Fibroblast of skin of left quadriceps (primary cell): ENCODE measurements around the gene NSF.
"Not testable (repeated sequence)": the region's sequence is repeated elsewhere in the genome, so short reads cannot be mapped to it uniquely, and the experiment has no call there.

Experiments
- DNase-seq, 2 experiments: peaks; one replicate each; pipeline ENCODE4 v3.0.0-alpha.2; 2013; ENCODE audit warnings: low read depth in 2 of 2

The NSF gene

DNA sequence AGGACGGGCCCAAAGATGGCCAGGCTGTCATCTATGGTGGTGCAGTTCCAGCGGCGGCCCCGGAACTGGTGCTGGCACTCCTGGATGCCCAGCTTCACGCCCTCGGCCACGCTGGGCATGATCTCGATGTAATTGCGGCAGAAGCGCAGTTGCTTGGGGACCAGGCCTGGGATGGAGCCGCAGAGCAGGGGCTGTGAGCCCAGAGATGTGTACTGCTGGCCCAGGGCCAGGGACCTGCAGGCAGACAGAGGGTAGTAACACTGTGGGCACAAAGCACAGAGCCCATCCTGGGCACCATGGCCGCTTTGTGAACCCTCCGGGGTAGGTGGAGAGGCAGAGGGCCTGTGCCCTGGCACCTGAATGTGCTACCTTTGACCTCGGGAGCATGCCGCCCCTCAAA is 183.2 kb downstream of the NSF start:
- DNase-seq, result no peak

DNA sequence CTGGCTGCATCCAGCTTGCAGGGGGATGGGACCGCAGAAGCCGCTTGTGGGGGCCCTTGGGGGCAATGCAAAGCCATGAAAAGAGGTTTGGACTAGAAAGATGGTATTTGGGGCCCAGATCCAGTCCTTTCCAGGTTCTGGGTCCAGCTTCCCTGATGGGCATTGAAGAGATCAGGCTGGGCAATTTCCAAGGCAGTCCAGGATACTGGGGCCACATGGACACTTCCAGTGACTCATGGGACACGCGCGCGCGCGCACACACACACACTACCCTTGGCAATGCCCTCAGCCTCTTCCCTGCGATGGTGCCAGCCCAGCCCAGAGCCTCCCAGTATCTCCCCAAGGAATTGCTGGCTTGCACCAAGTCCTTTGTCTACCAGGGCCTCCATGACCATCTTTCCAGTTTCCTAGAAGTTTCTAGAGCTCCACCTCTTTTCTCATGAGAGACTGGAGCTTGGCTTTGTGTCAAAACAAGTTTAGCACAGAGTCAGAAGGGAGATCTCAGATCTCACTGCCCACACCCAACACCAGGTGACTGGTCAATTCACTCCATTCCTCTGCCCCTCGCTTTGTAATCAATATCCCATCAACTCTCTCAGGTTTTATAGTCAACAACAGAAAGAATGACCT is 183.8 kb downstream of the NSF start:
- no peak for DNase-seq

DNA sequence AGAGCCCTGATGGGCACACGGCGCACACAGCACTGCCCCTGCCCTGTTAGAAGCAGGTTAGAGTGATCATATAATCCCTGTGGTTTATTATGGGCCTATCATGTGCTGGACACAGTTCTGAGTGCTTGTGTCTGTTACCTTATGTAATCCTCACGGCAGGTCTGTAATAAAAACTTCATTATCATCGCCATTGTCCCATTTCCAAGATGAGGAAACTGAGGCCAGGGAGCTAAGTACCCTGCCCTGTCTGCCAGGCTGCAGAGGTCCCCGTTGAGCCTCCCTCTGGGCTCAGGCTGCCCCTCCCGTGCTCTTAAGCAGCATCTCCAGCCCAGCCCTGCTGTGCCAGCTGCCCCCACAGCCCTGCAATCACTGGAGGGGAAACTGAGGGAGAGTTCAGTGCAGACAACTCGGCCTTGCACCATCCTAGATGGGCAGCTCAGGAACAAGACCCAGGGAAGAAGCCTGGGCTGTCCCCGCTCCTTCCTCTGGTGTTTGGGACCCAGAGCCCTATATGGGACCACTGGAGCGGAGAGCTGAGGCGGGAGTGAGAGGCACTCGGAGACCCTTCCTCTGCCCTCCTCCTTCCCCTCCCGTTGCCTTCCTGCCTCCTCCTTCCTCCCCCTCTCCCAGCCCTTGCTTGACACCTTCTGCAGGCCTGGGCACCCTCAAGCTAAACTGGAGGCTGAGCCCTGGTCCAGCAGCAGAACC is 186.0 kb downstream of the NSF start:
- DNase-seq, result no peak

DNA sequence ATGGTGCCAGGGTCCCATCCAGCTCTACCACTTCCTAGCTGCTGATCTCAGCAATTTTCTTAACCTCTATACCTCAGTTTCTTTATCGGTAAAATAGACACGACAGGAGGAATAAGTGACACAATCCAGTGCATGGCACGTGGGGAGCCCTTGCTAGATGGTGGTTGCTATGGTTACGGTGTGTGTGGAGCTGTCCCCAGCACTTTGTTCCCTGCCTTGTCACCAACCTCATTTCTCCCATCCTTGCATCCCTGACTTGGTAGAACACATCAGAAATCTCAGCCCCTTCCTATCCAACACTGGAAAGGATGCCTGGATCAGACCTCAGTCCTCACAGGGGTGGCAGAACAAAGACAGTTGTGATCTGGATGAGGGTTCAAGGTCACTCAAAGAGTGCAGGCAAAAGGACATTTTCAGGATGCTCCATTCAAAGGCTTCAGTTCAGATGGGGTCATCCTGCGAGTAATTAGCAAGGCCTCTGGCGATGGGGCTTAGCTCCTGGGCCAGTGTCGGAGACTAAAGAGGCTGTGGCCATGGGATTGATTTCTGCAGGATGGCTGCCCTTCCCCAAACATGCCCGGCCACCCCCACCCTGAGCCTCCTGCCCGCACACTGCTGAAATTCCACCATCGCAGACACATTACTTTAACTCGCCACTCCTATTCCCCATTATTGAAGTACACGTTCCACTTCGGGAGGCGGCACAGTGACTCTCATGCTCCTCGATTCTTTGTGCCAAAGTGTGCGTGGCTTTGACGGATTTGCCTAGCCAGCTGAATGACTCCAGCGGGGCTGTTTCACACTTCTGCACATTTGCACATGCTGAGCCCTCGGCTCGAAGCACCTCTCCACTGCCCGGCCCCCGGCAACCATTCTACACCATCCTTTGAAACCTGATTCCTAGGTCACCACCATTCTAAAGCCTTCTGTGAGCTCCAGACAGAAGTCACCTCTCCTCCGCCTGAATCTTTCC is 187.8 kb downstream of the NSF start:
- no peak for DNase-seq

DNA sequence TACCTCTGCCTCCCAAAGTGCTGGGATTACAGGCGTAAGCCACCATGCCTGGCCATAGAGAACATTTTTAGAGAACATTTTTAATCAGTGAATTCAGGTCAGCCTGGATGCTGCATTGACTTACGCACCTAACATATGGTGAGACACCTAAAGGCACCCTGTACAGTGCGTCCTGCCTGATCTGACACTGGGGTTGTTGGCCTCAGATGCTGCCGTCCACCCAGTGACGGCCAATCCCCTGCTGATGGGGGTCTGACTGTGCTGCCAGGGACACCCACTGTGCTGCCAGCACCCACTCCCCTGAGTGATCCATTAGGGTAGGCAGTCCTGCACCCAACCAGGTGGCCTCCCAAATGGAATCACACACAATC is 189.5 kb downstream of the NSF start:
- DNase-seq, result no peak

DNA sequence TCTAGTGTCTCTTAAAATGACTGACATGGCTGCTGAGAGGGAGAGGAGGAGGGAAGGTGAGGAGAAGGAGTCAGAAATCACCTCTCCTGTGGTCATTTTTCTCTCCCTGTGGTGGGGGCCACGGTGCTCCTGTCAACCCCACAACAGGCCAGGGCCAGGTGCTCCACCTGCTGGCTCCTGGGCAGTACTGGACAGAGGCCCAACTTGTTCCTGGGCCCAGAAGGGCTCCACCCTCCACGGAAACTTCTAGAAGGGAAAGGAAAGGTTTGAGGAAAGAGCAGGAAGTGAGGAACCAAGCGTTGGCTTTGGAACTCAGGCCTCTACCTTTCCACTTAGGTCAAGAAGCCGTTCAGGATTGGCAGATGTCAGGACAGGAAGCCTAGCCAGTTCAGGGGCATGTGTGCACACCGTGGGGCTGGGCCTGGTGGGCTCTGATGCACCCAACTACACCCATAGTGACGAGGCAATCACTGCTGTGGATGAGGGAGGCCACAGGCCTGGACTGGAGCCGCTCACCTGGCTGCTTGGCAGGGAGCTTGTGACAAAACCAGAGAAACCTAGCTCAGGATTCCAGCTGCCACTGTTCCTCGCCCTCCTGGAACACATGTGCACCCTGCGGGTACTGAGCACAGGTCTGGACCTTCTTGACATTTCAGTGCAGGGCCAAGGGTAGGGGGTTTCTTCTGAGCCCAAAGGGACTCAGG is 191.9 kb downstream of the NSF start:
- no peak for DNase-seq

DNA sequence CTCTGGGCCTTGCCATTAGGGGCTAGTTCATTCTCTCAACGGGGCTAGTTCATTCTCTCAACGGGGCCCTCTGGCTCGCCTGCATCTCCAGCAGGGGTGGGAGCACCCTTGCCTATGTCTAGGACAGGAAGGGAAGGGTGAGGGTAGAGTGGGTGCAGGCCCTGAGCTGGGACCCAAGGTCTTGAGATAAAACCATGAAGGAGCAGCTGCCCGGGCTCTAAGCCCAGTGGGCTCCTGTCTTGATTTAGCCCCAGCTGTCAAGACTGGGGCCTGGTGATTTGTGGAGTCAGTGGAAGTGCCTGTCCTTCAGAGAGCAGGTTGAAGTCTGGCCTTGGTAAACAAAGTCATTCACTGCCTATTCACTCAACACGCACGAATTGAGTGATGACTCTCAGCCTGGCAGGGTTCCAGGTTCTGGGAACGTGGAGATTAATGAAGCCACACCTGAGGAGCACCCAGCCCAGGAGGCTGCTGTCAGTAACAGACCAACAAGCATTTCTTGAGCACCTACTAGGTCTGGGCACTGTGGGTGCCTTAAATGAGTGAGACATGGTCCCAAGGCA is 192.6 kb downstream of the NSF start:
- no peak for DNase-seq

DNA sequence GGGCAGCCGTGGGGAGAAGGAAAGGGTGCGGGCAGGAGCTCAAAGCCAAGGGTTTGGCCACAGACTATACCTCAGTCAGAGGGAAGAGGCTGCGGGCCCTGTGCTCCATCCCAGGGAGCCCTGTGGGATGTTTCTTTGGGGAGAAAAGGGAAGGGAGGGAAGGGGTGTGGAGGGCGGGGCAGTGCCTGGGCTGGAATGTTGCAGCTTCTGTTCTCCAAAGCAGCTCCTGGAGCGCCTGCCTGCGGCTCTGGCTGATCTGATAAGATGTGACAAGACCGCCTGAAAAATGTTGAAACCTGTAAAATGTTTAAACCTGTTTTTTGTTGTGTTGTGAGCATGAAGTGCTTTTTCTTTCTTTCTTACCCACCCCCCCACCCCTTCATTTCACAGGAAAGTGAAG is 195.2 kb downstream of the NSF start:
- DNase-seq, result no peak

DNA sequence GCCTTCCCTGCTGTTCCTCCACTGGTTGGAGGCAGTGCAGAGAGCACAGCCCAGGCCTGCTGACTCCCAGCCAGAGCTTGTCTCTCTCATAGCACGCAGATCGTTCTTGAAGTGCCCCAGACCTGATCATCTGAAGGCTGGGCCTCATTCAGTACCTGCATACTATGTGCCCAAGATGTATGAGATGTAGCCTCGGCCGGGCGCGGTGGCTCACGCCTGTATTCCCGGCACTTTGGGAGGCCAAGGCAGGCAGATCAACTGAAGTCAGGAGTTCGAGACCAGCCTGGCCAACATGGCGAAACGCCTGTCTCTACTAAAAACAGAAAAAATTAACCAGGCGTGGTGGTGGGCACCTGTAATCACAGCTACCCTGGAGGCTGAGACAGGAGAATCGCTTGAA is 197.0 kb downstream of the NSF start:
- no peak for DNase-seq

DNA sequence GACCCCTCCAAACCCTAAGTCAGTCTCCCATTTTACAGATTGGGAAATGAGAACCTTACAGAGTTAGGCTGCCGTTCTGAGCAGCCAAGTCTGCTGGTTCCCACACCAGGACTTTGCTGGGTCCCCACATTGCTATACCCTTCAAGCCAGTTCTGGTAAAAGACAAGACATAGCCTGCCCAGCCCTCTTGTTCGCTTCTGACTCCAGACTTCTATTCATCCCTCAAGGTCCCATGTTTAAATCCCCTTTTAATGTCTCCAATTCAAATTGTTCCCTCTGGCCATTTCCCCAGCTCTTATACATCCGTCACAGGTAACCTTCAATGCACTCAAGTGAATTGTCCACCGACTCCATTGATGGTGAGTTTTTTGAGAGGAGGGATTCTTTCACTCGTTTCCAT is 197.8 kb downstream of the NSF start:
- DNase-seq, result no peak

DNA sequence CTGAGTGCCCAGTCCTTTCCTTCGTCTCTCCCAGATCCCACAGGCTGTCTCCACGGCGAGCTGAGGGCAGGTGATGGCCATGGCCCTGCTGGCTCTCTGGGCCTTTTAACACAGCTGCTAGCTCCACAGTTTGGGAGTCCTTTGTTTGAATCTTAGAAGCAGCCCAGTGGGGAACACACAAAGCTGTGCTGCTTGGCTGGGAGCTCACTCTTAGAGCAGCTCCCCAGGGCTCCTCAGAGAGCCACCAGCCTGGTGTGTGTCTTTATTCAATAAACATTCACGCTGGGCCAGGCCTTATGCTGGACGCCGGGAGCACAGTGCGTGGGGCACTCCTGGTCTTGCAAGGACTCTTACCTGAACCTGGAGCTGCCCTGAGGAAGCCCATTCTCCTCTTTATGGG is 198.3 kb downstream of the NSF start:
- DNase-seq, result no peak

DNA sequence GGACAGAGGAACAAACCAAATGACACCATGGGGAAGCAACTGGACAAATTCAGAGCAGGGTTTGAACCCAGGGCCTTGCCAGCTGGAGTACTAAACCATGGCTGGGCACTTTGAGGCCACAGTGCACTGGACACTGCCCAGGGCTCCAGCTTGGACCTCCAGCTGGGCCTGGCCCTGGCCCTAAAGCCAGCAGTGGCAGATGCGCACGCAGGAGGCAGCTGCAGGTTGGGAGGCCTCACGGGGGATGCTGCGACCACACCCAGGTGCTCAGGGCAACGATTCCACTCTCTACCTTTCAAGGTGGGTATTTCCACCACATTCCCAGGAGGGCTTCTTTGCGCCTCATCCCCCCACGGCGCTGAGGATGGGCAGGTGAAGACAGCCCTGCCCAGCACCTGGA is 199.1 kb downstream of the NSF start:
- DNase-seq, result no peak

DNA sequence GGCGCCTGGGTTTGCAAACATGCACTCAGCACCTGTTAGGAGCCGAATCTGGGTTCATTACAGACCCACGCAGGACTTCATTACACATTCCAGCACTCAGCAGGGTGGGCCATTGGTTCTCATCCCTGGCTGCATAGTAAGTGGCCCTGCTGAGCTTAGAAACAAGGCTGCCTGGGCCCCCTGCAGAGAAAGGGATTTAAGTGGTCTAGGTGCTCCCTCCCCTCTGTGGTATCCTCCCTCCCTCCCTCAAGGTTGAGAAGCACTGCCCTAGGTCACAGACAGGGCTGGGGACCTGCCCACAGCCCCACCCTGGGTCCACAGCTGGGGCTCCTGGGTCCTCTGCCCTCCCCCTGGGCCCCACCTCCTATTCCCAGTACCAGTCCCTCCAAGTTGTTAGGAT is 199.7 kb downstream of the NSF start:
- DNase-seq, result no peak

DNA sequence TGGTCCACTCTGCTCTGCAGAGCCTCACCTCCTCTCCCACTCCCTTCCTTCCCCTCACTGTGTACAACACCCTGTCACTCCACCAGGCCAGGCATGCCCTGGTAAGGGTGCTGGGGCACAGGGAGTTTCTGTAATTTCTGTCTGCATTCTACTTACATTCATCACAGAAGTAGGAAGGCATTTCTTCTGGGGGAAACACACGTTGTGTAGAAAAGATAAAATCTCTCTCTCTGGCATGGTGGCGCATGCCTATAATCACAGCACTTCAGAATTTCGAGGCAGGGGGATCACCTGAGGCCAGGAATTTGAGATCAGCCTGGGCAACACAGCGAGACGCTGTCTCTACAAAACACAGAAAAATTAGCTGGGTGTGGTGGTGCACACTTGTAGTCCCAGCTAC is 201.1 kb downstream of the NSF start:
- DNase-seq, result no peak

DNA sequence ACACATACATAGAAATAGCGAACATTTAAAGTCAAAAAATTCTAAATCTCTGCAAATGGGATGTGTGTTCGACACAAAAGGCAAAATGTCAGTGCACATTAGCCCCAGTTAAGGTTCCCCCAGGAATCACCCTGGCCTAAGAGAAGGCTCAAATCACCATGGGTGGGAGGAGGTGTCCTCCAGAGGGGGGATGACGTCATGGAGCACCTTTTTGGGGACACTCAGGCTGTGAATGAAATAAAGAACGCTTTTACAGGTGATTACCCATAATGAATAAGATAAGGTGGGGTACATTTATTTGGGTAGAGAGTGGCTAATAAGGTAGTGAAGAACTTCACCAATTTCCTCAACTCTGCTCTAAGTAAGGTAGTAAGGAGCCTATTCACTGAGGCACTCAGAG is 201.6 kb downstream of the NSF start:
- no peak for DNase-seq

DNA sequence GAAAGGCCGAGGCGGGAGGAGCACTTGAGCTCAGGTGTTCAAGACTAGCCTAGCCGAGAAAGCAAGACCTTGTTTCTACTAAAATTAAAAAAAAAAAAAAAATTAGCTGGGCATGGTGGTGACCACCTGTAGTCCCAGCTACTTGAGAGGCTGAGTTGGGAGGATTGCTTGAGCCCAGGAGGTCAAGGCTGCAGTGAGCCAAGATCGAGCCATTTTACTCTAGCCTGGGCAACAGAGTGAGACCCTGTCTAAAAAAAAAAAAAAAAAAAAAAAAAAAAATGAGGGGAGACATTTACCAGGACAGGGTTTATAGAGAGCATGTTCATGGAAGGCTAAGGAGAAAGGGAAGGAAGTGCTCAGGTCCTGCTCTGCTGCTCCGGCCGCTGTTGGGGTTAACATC is 202.6 kb downstream of the NSF start:
- DNase-seq, result not testable (repeated sequence)

DNA sequence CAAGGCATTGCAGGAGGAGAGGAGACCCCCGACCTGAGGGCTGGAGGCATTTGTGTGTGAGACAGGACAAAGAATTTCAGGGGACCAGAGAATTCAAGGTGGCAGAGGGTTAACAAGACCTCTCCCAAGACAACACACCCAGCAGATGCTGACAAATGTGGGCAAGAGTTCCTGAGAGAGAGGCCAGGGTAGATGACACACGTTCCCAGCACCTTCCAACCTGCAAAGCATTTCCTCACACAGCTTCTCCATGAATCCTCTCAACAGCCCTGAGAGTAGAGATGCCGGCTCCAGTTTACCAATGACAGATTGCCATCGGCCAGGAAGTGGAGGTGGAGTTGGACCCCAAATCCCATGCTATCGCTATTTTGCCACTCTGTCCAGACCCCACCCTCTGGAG is 203.1 kb downstream of the NSF start:
- no peak for DNase-seq

DNA sequence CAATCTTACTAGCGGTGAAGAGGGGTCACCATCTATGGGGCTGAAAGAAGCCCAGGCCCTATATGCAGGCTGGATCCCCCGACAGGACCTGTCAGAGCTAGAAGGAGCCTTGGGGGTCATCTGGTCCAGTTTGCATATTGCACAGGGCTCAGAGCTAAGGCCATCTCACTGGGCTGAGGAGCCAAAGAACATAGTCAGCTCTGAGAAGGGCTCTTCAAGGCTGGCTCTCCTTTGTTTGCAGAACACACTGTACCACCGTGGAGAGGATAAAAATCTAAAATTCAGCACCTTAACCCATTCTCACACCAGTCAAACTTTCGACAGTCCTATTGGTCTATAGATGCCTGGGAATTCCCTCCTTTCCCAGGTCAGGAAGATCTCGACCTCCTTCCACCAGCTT is 203.8 kb downstream of the NSF start:
- no peak for DNase-seq

DNA sequence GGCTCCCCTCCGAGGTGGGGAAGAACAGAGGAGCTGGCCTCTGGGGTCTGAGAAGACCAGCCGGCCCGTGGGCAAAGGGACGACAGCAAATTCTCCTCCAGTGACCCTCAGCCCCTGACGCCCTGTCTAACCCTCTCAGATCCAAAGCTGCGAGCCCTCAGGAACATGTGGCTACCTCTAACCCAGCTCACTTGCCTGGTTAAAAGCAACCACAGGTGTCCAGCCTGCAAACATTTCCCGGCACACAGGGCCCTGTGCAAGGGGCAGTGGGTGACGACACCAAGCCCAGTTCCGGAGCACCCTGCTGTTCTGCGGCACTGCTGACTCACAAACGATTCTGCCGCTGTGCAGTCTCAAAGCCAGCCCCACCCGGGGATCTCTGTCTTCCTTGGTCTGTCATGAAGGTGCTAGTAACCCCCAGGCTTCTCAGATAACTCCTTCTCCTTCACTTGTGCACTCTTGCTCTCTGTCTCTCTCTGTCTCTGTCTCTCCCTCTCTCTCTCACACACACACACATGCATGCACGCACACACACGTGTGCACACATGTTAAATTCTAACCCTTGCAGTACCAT is 205.0 kb downstream of the NSF start:
- no peak for DNase-seq

DNA sequence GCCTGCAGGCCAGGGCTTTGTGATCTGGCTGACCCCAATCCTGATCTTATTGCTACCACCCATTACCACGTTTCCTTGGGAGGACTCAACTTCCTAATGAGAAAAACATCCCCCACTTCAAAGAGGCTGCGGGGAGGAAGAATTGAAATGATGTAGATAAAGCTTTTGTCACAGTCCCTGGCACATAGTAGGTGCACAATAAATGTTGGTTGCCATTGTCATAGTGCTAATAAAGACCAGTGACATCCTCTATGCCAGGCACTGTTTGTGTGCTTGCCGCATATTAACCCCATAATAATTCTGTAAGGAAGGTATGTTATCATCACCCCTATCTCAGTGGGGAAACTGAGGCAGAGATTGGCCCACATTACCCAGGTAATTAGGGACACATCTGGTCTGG is 205.6 kb downstream of the NSF start:
- no peak for DNase-seq

DNA sequence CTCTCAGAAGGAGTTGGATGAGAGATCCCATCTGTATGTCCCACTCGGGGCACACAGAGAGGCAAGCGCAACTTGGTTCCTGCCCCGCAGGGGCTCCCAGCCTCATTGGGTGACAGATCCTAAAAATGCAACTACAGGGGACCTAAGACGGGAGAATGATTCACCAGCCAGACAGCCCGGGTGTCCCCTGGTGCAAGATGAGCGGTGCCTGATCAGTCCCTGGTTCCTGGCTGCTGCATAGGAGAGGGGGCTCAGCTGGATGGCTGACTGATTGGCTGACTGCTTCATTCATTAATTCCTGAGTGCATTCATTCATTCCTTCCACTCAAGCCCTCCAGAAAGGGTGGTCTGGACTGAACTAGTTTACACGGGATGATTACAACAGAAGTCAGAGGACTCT is 206.1 kb downstream of the NSF start:
- no peak for DNase-seq
